ENCODE data around the gene FBXW12. TPM values are rescaled to one million over a fixed set of nuclear protein-coding genes. Genes with fewer than 3 reads are reported as not detected.
A peak's percentile ranks its signal among the peaks of the same experiment; 100 is the strongest.

The FBXW12 gene
- total RNA-seq, 1 experiment from 2014 or later: 0.74 TPM

GRCh38 chr3:48433472-48434118 is 61.6 kb downstream of the FBXW12 start:
- Histone ChIP-seq H3K4me2 (ENCODE audit: insufficient read depth, insufficient read length, low read length) (no peak overlapping the region), H4K8ac (replicated peaks; ENCODE audit: insufficient read length, low read depth, low read length) (no peak overlapping the region), H3K4me1 (ENCODE audit: insufficient read depth, low read length) (peaks cover 7% of the 10 kb centered on the region; the same call in 1 of the 2 replicates), H3K4ac (ENCODE audit: low read depth, low read length) (no peak overlapping the region), H3K9ac (ENCODE audit: extremely low read depth, insufficient read length, low read length) (no peak overlapping the region), H3K23me2 (ENCODE audit: insufficient read length, low read depth, low read length, poor library complexity, severe bottlenecking) (peaks cover 4% of the 10 kb centered on the region), H2BK20ac (ENCODE audit: low read depth, low read length, poor library complexity, severe bottlenecking) (no peak overlapping the region), H3K23ac (ENCODE audit: insufficient read length, low read depth, low read length) (no peak overlapping the region), H3K79me1 (ENCODE audit: insufficient read depth, low read depth, low read length, poor library complexity, severe bottlenecking) (no peaks in the 10 kb centered on the region), H4K20me1 (ENCODE audit: control insufficient read depth, insufficient read depth, insufficient read length) (no peaks in the 10 kb centered on the region), H4K91ac (ENCODE audit: insufficient read length, low read depth, low read length) (no peak overlapping the region), H2AFZ (ENCODE audit: low read length) (no peak overlapping the region), H4K5ac (ENCODE audit: insufficient read length, low read depth, low read length) (no peak overlapping the region), H3K14ac (ENCODE audit: insufficient read depth, low read length) (no peak overlapping the region), H3T11ph (ENCODE audit: low read length) (no peak overlapping the region), H3K18ac (ENCODE audit: insufficient read length, low read depth, low read length) (no peak overlapping the region), H2BK15ac (ENCODE audit: low read depth, low read length) (no peak overlapping the region), H3K9me3 (ENCODE audit: control insufficient read depth, low read depth, low read length) (no peaks in the 10 kb centered on the region), H2AK5ac (ENCODE audit: insufficient read length, low read length) (no peak overlapping the region), H3K27ac (ENCODE audit: insufficient read length, low read depth, low read length) (no peak overlapping the region), H3K56ac (ENCODE audit: insufficient read length, low read depth, low read length) (no peak overlapping the region), H2BK120ac (ENCODE audit: low read depth, low read length, poor library complexity, severe bottlenecking) (no peak overlapping the region), H3K27me3 (ENCODE audit: insufficient read depth, low read length) (no peaks in the 10 kb centered on the region), H2BK12ac (ENCODE audit: insufficient read length, low read depth, low read length) (no peak overlapping the region), H2BK5ac (ENCODE audit: insufficient read length, low read length) (no peak overlapping the region), H3K79me2 (ENCODE audit: insufficient read depth, low read length) (no peaks in the 10 kb centered on the region)
- no peaks in the 10 kb centered on the region for H3K9me3 Mint-ChIP-seq
- peaks cover 25 to 27% of the 10 kb centered on the region in 2 experiments for H3K4me1 Mint-ChIP-seq
- no CpG with 5 or more reads among the region's 12 CpGs for WGBS (ENCODE audit: extremely low coverage, insufficient read length, low lambda C conversion rate)
- peak overlapping the region in 1 of 3 experiments; percentile 56; a peak in 1 of 7 replicates for H3K27ac Mint-ChIP-seq
- H3K27me3 Mint-ChIP-seq (ENCODE audit: low read depth): no peaks in the 10 kb centered on the region
- DNase-seq: no peak
- no peak overlapping the region for H3K4me3 Mint-ChIP-seq
- TF ChIP-seq, protein P1, sequence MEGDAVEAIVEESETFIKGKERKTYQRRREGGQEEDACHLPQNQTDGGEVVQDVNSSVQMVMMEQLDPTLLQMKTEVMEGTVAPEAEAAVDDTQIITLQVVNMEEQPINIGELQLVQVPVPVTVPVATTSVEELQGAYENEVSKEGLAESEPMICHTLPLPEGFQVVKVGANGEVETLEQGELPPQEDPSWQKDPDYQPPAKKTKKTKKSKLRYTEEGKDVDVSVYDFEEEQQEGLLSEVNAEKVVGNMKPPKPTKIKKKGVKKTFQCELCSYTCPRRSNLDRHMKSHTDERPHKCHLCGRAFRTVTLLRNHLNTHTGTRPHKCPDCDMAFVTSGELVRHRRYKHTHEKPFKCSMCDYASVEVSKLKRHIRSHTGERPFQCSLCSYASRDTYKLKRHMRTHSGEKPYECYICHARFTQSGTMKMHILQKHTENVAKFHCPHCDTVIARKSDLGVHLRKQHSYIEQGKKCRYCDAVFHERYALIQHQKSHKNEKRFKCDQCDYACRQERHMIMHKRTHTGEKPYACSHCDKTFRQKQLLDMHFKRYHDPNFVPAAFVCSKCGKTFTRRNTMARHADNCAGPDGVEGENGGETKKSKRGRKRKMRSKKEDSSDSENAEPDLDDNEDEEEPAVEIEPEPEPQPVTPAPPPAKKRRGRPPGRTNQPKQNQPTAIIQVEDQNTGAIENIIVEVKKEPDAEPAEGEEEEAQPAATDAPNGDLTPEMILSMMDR (conservative IDR thresholded peaks at IDR 0.05): no peak
- peaks cover 21 to 40% (median 38%) of the 10 kb centered on the region in 3 experiments; a peak in 6 of 7 replicates for H3K36me3 Mint-ChIP-seq (ENCODE audit: insufficient read depth in 1 of 3, low read depth in 3 of 3)
